Mesenchymal stem cell (in vitro differentiated cells and primary cell): Measurements from ENCODE around the gene TTLL6.

Source experiments
- DNase-seq: peaks from one replicate; pipeline ENCODE4 v3.0.0-alpha.2; 2013
- H2AFZ ChIP-seq: one replicate; pipeline ENCODE4 v1.6.1; 2013; ENCODE audit warnings: low read depth, mild to moderate bottlenecking, control low read depth, inconsistent platforms, low read length, moderate library complexity
- H2AK5ac ChIP-seq: 2 replicates; pipeline ENCODE4 v1.6.1; 2013; ENCODE audit warnings: low read length, moderate library complexity, mild to moderate bottlenecking, inconsistent platforms; ENCODE audit not compliant: severe bottlenecking
- H2BK120ac ChIP-seq: one replicate; pipeline ENCODE4 v1.6.1; 2013; ENCODE audit warnings: low read depth, mild to moderate bottlenecking, inconsistent platforms, low read length, moderate library complexity
- H2BK12ac ChIP-seq, 2 experiments: one replicate each; pipeline ENCODE4 v1.6.1; 2013; ENCODE audit warnings: inconsistent platforms in 2 of 2, low read length in 2 of 2, mild to moderate bottlenecking in 2 of 2, moderate library complexity in 2 of 2, control low read depth in 1 of 2
- H2BK15ac ChIP-seq: one replicate; pipeline ENCODE4 v1.6.1; 2013; ENCODE audit warnings: mild to moderate bottlenecking, low read depth, inconsistent platforms; ENCODE audit not compliant: poor library complexity, severe bottlenecking
- H2BK5ac ChIP-seq: 2 replicates; pipeline ENCODE4 v1.6.1; 2013; ENCODE audit warnings: low read depth, mild to moderate bottlenecking, low read length, control low read depth, inconsistent platforms; ENCODE audit not compliant: poor library complexity, severe bottlenecking
- H3K14ac ChIP-seq, 2 experiments: one replicate each; pipeline ENCODE4 v1.6.1; 2013; ENCODE audit warnings: inconsistent platforms in 2 of 2, low read length in 2 of 2, control low read depth in 1 of 2, mild to moderate bottlenecking in 1 of 2, moderate library complexity in 1 of 2
- H3K18ac ChIP-seq, 2 experiments: one replicate each; pipeline ENCODE4 v1.6.1; 2013; ENCODE audit warnings: inconsistent platforms in 2 of 2, low read length in 2 of 2, control low read depth in 1 of 2, low read depth in 1 of 2, mild to moderate bottlenecking in 1 of 2
- H3K23ac ChIP-seq, 2 experiments: one replicate each; pipeline ENCODE4 v1.6.1; 2013; ENCODE audit warnings: inconsistent platforms in 2 of 2, low read length in 2 of 2, mild to moderate bottlenecking in 2 of 2, moderate library complexity in 2 of 2, control low read depth in 1 of 2
- H3K27ac ChIP-seq: 2 replicates; pipeline ENCODE4 v1.5.1; 2013; ENCODE audit warnings: mild to moderate bottlenecking, moderate library complexity, low read length, control low read depth, inconsistent platforms; ENCODE audit not compliant: poor library complexity, severe bottlenecking
- H3K27me3 ChIP-seq, 2 experiments: 2 replicates each; pipeline versions ENCODE4 v1.6.1 to v1.7.0; 2013; ENCODE audit warnings: low read length in 2 of 2, mild to moderate bottlenecking in 2 of 2, moderate library complexity in 2 of 2, control low read depth in 1 of 2, inconsistent platforms in 1 of 2; ENCODE audit not compliant: control insufficient read depth in 1 of 2, insufficient read depth in 1 of 2
- H3K36me3 ChIP-seq, 2 experiments: 2 replicates each; pipeline versions ENCODE4 v1.6.1 to v1.7.0; 2013; ENCODE audit warnings: low read length in 2 of 2, control low read depth in 1 of 2, inconsistent platforms in 1 of 2, low read depth in 1 of 2, mild to moderate bottlenecking in 1 of 2; ENCODE audit not compliant: insufficient read depth in 2 of 2, control insufficient read depth in 1 of 2
- H3K4ac ChIP-seq, 2 experiments: one replicate each; pipeline ENCODE4 v1.6.1; 2013; ENCODE audit warnings: inconsistent platforms in 2 of 2, low read length in 2 of 2, mild to moderate bottlenecking in 2 of 2, moderate library complexity in 2 of 2, control low read depth in 1 of 2, low read depth in 1 of 2
- H3K4me1 ChIP-seq: 2 replicates; pipeline ENCODE4 v1.6.1; 2013; ENCODE audit warnings: low read depth, low read length, control low read depth; ENCODE audit not compliant: control insufficient read depth, insufficient read depth
- H3K4me2 ChIP-seq: 2 replicates; pipeline ENCODE4 v1.6.1; 2013; ENCODE audit warnings: low read length, mild to moderate bottlenecking, inconsistent platforms; ENCODE audit not compliant: poor library complexity, severe bottlenecking
- H3K4me3 ChIP-seq, 2 experiments: 2 replicates each; pipeline versions ENCODE4 v1.5.1 to v1.7.0; 2013; ENCODE audit warnings: low read length in 2 of 2, mild to moderate bottlenecking in 2 of 2, control low read depth in 1 of 2, low read depth in 1 of 2; ENCODE audit not compliant: insufficient read depth in 1 of 2
- H3K79me1 ChIP-seq: replicated peaks from 2 replicates; pipeline ENCODE4 v1.6.1; 2013; ENCODE audit warnings: mild to moderate bottlenecking, control low read depth, low read length, inconsistent platforms; ENCODE audit not compliant: poor library complexity, severe bottlenecking
- H3K9ac ChIP-seq: 2 replicates; pipeline ENCODE4 v1.7.0; 2013; ENCODE audit warnings: mild to moderate bottlenecking, low read length, moderate library complexity
- H3K9me3 ChIP-seq: 2 replicates; pipeline ENCODE4 v1.7.0; 2013; ENCODE audit warnings: mild to moderate bottlenecking, low read length; ENCODE audit not compliant: control insufficient read depth
- H4K8ac ChIP-seq: one replicate; pipeline ENCODE4 v1.6.1; 2013; ENCODE audit warnings: inconsistent platforms, mild to moderate bottlenecking, low read length, moderate library complexity
- H4K91ac ChIP-seq: one replicate; pipeline ENCODE4 v1.6.1; 2013; ENCODE audit warnings: mild to moderate bottlenecking, low read length, inconsistent platforms
- WGBS: methylation state at CpG from one replicate; pipeline ENCODE4 v1.1.7; 2013; ENCODE audit warnings: mixed read lengths; 5-methylcytosine and 5-hydroxymethylcytosine counted together

The TTLL6 gene

GRCh38 chr17:48729335-48730239 is 87.4 kb downstream of the TTLL6 start:
- no peak overlapping the region for H3K4me3 ChIP-seq
- H3K18ac ChIP-seq: no peak overlapping the region
- no peak overlapping the region for H3K4ac ChIP-seq
- H4K8ac ChIP-seq: peak overlapping the region; percentile 27
- peaks cover 0 to 3% of the 10 kb centered on the region in 2 experiments for H3K36me3 ChIP-seq
- no peak overlapping the region for H3K14ac ChIP-seq
- H3K9me3 ChIP-seq: no peaks in the 10 kb centered on the region
- H3K23ac ChIP-seq: no peak overlapping the region
- WGBS: 14% methylated on average over 19 of the region's 19 CpGs
- H3K27ac ChIP-seq: no peak overlapping the region
- no peak overlapping the region for H2BK5ac ChIP-seq
- H2BK12ac ChIP-seq: no peak overlapping the region
- peaks cover 97 to 98% of the 10 kb centered on the region in 2 experiments for H3K27me3 ChIP-seq
- DNase-seq: peak; percentile 33
- no peak overlapping the region for H3K4me2 ChIP-seq
- no peak overlapping the region for H2BK120ac ChIP-seq
- peak overlapping the region; percentile 25 for H4K91ac ChIP-seq
- no peak overlapping the region for H2AK5ac ChIP-seq
- peaks cover 16% of the 10 kb centered on the region for H3K4me1 ChIP-seq
- no peaks in the 10 kb centered on the region for H3K79me1 ChIP-seq
- H3K9ac ChIP-seq: no peak overlapping the region
- no peak overlapping the region for H2BK15ac ChIP-seq
- H2AFZ ChIP-seq: no peak overlapping the region

- Histone ChIP-seq H3K4me3 (peak within 1 kb of the TSS; percentile 14 to 66), H2BK12ac (no peak within 1 kb of the TSS), H3K4ac (peak within 1 kb of the TSS; percentile 24 to 41), H3K36me3 (peaks cover 0 to 3% of the 10 kb centered on the region in 2 experiments), H3K27ac (no peak within 1 kb of the TSS), H3K4me1 (peaks cover 19% of the 10 kb centered on the region), H4K8ac (peak within 1 kb of the TSS; percentile 95), H2BK15ac (no peak within 1 kb of the TSS), H4K91ac (peak within 1 kb of the TSS; percentile 25), H3K9ac (no peak within 1 kb of the TSS), H3K27me3 (peaks cover 97% of the 10 kb centered on the region in 2 experiments), H2AFZ (peak within 1 kb of the TSS; percentile 31), H3K9me3 (no peaks in the 10 kb centered on the region), H2BK120ac (no peak within 1 kb of the TSS), H3K23ac (peak within 1 kb of the TSS in 1 of 2 experiments; percentile 99), H2AK5ac (no peak within 1 kb of the TSS), H3K4me2 (peak within 1 kb of the TSS; percentile 75), H3K79me1 (no peaks in the 10 kb centered on the region), H2BK5ac (no peak within 1 kb of the TSS), H3K14ac (peak within 1 kb of the TSS in 1 of 2 experiments; percentile 70), H3K18ac (peak within 1 kb of the TSS; percentile 52 to 81)
- peak; percentile 85 for DNase-seq
- 5% methylated on average over 46 of the region's 55 CpGs for WGBS
Measured at GRCh38 chr17:48728232-48729231, 88.5 kb downstream of the TTLL6 start, which contains the start of gene HOXB13. Gene HOXB13 (minus strand): TSS chr17:48728750. CDS start chr17:48728593, 157 bp downstream.

GRCh38 chr17:48727415-48728175 is 89.4 kb downstream of the TTLL6 start:
- no peak overlapping the region for H2BK15ac ChIP-seq
- DNase-seq: no peak
- no peak overlapping the region for H2BK12ac ChIP-seq
- 32% methylated on average over 6 of the region's 9 CpGs for WGBS
- no peak overlapping the region for H4K8ac ChIP-seq
- H2AK5ac ChIP-seq: no peak overlapping the region
- H4K91ac ChIP-seq: no peak overlapping the region
- no peaks in the 10 kb centered on the region for H3K79me1 ChIP-seq
- no peak overlapping the region for H2BK120ac ChIP-seq
- no peak overlapping the region for H3K14ac ChIP-seq
- peak overlapping the region in 1 of 2 experiments; percentile 32 for H3K18ac ChIP-seq
- H3K36me3 ChIP-seq: peaks cover 0 to 3% of the 10 kb centered on the region in 2 experiments
- H3K9me3 ChIP-seq: no peaks in the 10 kb centered on the region
- no peak overlapping the region for H2BK5ac ChIP-seq
- H3K4me3 ChIP-seq: no peak overlapping the region
- no peak overlapping the region for H2AFZ ChIP-seq
- H3K27me3 ChIP-seq: peaks cover 97% of the 10 kb centered on the region in 2 experiments
- peaks cover 17% of the 10 kb centered on the region for H3K4me1 ChIP-seq
- no peak overlapping the region for H3K27ac ChIP-seq
- H3K23ac ChIP-seq: peak overlapping the region in 1 of 2 experiments; percentile 99
- no peak overlapping the region for H3K4me2 ChIP-seq
- no peak overlapping the region for H3K9ac ChIP-seq
- H3K4ac ChIP-seq: no peak overlapping the region
